ENCODE measurements around the gene ATR.

DNA sequence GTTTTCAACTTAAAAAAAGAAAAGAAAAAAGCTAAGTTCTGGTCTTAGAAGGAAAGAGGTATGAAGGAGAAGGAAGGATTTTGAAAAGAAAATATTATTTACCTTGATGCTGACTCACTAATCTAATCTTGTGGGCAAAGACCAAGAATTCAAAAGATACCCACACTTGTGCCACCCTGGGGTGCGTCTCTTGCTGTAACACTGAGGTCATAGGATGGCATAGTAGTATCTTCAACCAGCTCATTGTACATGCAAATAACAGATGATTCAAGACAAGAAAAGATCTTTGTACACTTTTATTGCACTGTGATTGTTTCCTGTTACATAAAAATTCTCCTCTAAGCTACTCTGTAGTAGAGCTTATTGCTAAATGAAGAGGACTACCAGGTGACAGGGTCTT, 35.0 kb upstream of the ATR start:
- no peak for TF ChIP-seq EZH2phosphoT487 (IDR thresholded peaks at IDR 0.05; ENCODE audit: borderline replicate concordance)
- TF ChIP-seq, protein P1, sequence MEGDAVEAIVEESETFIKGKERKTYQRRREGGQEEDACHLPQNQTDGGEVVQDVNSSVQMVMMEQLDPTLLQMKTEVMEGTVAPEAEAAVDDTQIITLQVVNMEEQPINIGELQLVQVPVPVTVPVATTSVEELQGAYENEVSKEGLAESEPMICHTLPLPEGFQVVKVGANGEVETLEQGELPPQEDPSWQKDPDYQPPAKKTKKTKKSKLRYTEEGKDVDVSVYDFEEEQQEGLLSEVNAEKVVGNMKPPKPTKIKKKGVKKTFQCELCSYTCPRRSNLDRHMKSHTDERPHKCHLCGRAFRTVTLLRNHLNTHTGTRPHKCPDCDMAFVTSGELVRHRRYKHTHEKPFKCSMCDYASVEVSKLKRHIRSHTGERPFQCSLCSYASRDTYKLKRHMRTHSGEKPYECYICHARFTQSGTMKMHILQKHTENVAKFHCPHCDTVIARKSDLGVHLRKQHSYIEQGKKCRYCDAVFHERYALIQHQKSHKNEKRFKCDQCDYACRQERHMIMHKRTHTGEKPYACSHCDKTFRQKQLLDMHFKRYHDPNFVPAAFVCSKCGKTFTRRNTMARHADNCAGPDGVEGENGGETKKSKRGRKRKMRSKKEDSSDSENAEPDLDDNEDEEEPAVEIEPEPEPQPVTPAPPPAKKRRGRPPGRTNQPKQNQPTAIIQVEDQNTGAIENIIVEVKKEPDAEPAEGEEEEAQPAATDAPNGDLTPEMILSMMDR (conservative IDR thresholded peaks at IDR 0.05; ENCODE audit: low read length) = no peak
